ENCODE data around the gene PIGX. TPM values are rescaled to one million over a fixed set of nuclear protein-coding genes. Genes with fewer than 3 reads are reported as not detected.

PIGX gene
- total RNA-seq, 1 experiment from 2014 or later = 31.2 TPM

DNA sequence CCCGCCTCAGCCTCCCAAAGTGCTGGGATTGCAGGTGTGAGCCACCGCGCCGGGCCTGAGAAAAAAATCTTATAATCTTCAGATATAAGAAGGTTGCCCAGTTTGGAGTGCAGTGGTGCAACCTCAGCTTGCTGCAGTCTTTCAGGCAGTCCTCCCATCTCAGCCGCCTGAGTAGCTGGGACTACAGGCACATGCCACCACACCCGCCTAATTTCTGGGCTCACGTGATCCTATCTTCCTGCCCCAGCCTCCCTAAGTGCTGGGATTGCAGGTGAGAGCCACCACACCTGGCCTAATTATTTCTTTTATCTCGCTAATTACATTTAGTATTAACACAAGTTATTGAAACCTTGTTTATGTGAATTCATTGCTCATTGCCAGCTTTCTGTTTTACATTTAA is 41.0 kb downstream of the PIGX start:
- CTCF ChIA-PET = no interaction called here
- Mint-ChIP-seq H3K36me3 (ENCODE audit: insufficient read depth, unreplicated experiment) (peaks cover 27% of the 10 kb centered on the region), H3K9me3 (ENCODE audit: low read depth, unreplicated experiment) (peaks cover 7% of the 10 kb centered on the region), H3K27ac (ENCODE audit: unreplicated experiment) (peak overlapping the region; percentile 77), H3K4me1 (ENCODE audit: low read depth, unreplicated experiment) (peaks cover 41% of the 10 kb centered on the region), H3K4me3 (ENCODE audit: low read depth, unreplicated experiment) (no peak overlapping the region), H3K27me3 (ENCODE audit: unreplicated experiment) (no peaks in the 10 kb centered on the region)
- TF ChIP-seq, protein P1, sequence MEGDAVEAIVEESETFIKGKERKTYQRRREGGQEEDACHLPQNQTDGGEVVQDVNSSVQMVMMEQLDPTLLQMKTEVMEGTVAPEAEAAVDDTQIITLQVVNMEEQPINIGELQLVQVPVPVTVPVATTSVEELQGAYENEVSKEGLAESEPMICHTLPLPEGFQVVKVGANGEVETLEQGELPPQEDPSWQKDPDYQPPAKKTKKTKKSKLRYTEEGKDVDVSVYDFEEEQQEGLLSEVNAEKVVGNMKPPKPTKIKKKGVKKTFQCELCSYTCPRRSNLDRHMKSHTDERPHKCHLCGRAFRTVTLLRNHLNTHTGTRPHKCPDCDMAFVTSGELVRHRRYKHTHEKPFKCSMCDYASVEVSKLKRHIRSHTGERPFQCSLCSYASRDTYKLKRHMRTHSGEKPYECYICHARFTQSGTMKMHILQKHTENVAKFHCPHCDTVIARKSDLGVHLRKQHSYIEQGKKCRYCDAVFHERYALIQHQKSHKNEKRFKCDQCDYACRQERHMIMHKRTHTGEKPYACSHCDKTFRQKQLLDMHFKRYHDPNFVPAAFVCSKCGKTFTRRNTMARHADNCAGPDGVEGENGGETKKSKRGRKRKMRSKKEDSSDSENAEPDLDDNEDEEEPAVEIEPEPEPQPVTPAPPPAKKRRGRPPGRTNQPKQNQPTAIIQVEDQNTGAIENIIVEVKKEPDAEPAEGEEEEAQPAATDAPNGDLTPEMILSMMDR (IDR thresholded peaks at IDR 0.05; ENCODE audit: unreplicated experiment) = no peak
- intact Hi-C loops (cut with micrococcal nuclease; ENCODE audit: unreplicated experiment) = no loop called here
- no peak for DNase-seq
- no TSS peak for BruUV-seq (replicated peaks)

DNA sequence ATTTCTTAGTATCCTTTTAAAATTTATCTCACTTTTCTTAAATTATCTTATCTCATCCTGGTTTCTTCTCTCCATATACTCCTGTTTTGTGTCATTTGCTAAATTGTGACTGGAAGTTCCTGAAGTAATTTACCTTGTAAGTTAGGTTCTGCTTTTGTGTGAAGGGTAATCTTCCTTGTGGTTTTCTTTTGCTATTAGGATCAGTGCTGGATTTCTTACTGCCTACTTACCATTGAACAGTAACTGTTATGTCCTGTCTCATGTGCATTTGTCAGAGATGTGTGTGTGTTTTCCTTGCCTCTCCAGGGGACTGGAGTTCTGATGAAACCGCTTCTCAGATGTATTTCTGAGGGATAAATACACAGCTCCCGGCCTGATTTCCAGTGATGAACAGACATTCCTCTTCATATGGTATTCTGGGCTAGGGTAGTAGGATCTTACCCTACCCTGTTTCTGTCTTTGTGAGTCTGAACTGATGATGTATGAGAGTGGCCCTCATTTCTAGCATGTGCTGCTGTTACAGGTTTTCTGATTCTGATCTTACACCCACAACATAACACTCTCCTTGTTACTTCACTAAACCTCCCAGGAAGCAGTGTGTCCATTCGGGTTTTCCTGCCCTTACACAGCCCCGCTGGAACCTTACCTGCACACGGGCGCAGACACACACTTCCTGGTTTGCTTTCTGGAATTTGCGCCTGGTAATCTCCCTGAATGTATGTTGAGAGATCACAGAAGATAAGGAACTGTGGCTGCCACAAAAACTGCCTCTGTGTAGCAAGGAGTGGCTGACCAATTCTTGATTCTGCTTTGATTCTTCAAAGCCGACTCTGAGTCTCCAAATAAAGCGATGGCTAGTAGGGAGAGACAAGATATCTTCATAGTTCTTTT is 42.2 kb downstream of the PIGX start:
- Mint-ChIP-seq H3K27ac (ENCODE audit: unreplicated experiment) (peak overlapping the region; percentile 77), H3K9me3 (ENCODE audit: low read depth, unreplicated experiment) (peaks cover 7% of the 10 kb centered on the region), H3K36me3 (ENCODE audit: insufficient read depth, unreplicated experiment) (peaks cover 27% of the 10 kb centered on the region), H3K27me3 (ENCODE audit: unreplicated experiment) (no peaks in the 10 kb centered on the region), H3K4me1 (ENCODE audit: low read depth, unreplicated experiment) (peaks cover 44% of the 10 kb centered on the region), H3K4me3 (ENCODE audit: low read depth, unreplicated experiment) (peak overlapping the region; percentile 53)
- BruUV-seq (replicated peaks) = no TSS peak
- TF ChIP-seq, protein P1 (IDR thresholded peaks at IDR 0.05; ENCODE audit: unreplicated experiment) = no peak
- DNase-seq = peak; percentile 43
- intact Hi-C loops (cut with micrococcal nuclease; ENCODE audit: unreplicated experiment) = no loop called here
- CTCF ChIA-PET = no interaction called here

DNA sequence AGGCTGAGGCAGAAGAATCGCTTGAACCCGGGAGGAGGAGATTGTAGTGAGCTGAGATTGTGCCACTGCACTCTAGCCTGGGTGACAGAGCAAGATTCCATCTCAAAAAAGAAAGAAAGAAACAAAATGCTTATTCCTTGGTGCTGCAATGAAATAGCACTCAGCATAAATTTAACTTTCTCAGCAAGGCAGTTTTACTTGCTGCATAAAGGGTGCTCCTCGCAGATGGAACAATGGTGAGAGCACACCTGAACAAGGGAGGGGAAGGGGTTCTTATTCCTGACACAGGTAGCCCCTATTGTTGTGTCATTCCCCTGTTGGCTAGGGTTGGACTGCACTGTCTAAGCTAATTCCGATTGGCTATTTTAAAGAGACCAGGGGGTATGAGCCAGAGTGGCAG is 44.6 kb downstream of the PIGX start:
- Mint-ChIP-seq H3K27me3 (ENCODE audit: unreplicated experiment) (no peaks in the 10 kb centered on the region), H3K9me3 (ENCODE audit: low read depth, unreplicated experiment) (peaks cover 10% of the 10 kb centered on the region), H3K4me3 (ENCODE audit: low read depth, unreplicated experiment) (no peak overlapping the region), H3K4me1 (ENCODE audit: low read depth, unreplicated experiment) (peaks cover 35% of the 10 kb centered on the region), H3K27ac (ENCODE audit: unreplicated experiment) (no peak overlapping the region), H3K36me3 (ENCODE audit: insufficient read depth, unreplicated experiment) (peaks cover 22% of the 10 kb centered on the region)
- intact Hi-C loops (cut with micrococcal nuclease; ENCODE audit: unreplicated experiment) = no loop called here
- BruUV-seq (replicated peaks) = no TSS peak
- CTCF ChIA-PET = no interaction called here
- TF ChIP-seq, protein P1 (IDR thresholded peaks at IDR 0.05; ENCODE audit: unreplicated experiment) = no peak
- no peak for DNase-seq

DNA sequence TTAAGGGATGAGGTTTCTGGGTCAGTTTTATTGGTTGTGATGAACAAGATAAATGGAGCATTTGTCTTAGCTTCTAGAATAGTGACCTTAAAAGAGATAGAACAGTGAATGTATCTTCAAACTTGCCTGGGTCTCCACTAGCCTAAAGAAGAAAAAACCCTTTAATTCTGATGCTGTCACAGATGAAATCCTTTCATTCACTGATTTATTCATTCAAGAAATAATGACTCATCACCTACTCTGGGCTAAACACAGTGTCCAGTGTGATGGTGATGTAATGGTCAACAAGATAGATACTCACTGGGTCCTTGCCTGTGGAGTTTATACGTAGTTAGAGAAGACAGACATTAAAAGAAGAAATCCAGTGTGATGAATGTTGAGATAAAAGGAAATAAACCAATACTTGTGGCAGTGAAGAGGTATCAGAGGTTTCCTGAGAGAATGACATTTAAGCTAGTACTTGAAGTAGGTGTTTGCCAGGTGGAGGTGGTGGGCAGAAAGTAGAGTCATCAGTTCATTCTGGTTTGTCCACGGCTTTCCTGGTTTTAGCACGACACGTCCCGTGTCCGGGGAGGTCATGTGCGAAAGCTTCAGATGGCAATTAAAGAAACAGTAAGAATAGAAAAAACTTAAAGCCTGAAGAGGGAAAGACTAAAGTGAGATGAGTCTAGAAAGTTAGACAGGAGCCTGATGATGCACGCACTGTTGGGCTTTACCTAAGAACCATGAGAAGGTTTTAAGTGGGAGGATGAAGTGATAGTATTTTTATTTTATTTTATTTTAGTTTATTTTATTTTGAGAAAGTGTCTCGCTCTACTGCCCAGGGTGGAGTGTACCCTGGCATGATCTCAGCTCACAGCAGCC is 45.9 kb downstream of the PIGX start:
- TF ChIP-seq, protein P1 (IDR thresholded peaks at IDR 0.05; ENCODE audit: unreplicated experiment) = no peak
- H3K36me3 Mint-ChIP-seq (ENCODE audit: insufficient read depth, unreplicated experiment) = peaks cover 23% of the 10 kb centered on the region

More for the DNA sequence above, 45.9 kb downstream of the PIGX start:
- intact Hi-C loops (cut with micrococcal nuclease; ENCODE audit: unreplicated experiment) = no loop called here
- BruUV-seq (replicated peaks) = no TSS peak
- peaks cover 10% of the 10 kb centered on the region for H3K9me3 Mint-ChIP-seq (ENCODE audit: low read depth, unreplicated experiment)
- peak overlapping the region; percentile 18 for H3K27ac Mint-ChIP-seq (ENCODE audit: unreplicated experiment)
- DNase-seq = no peak
- CTCF ChIA-PET = no interaction called here
- H3K27me3 Mint-ChIP-seq (ENCODE audit: unreplicated experiment) = no peaks in the 10 kb centered on the region
- peak overlapping the region; percentile 1 for H3K4me3 Mint-ChIP-seq (ENCODE audit: low read depth, unreplicated experiment)
- peaks cover 35% of the 10 kb centered on the region for H3K4me1 Mint-ChIP-seq (ENCODE audit: low read depth, unreplicated experiment)
